ENCODE results near the gene ADAM22. TPM values are rescaled to one million over a fixed set of nuclear protein-coding genes. Genes with fewer than 3 reads are reported as not detected.

The ADAM22 gene
- total and polyA plus RNA-seq, 2 of the 4 experiments (the other 2 are of a cell fraction), result 0.03 to 0.18 TPM

- TF ChIP-seq MAFK (IDR thresholded peaks at IDR 0.05; ENCODE audit: low read depth, low read length), result no peak
- TF ChIP-seq MXI1 (IDR thresholded peaks at IDR 0.05; ENCODE audit: borderline replicate concordance, low read depth, low read length), result no peak
- no peak for TF ChIP-seq BHLHE40 (IDR thresholded peaks at IDR 0.05; ENCODE audit: low read depth, low read length)
- TF ChIP-seq CHD1 (IDR thresholded peaks at IDR 0.05; ENCODE audit: low read depth, low read length), result no peak
- no peak for TF ChIP-seq USF2 (IDR thresholded peaks at IDR 0.05; ENCODE audit: low read depth, low read length)
- TF ChIP-seq FOS (IDR thresholded peaks at IDR 0.05; ENCODE audit: low read depth, low read length), result no peak
- TF ChIP-seq CTCF (conservative IDR thresholded peaks at IDR 0.05; ENCODE audit: low read depth, low read length), result no peak
- no peak for TF ChIP-seq CEBPB (IDR thresholded peaks at IDR 0.05; ENCODE audit: low read depth, low read length)
- Histone ChIP-seq H3K27ac (ENCODE audit: insufficient read depth, low read length) (no peak overlapping the region), H3K56ac (ENCODE audit: extremely low read depth, insufficient read depth, low read length) (no peak overlapping the region), H2BK20ac (ENCODE audit: low read depth, low read length) (no peak overlapping the region), H3K9me1 (ENCODE audit: insufficient read depth, low read length) (no peaks in the 10 kb centered on the region), H3K4ac (ENCODE audit: low read depth, low read length) (no peak overlapping the region), H3K27me3 (ENCODE audit: control insufficient read depth, insufficient read depth, low read length) (no peaks in the 10 kb centered on the region), H2AK5ac (ENCODE audit: low read depth, low read length) (no peak overlapping the region), H3K23ac (ENCODE audit: low read depth, low read length) (no peak overlapping the region), H3K36me3 (ENCODE audit: control insufficient read depth, insufficient read depth, low read length) (no peaks in the 10 kb centered on the region), H4K5ac (ENCODE audit: low read depth, low read length) (no peak overlapping the region), H4K20me1 (ENCODE audit: insufficient read depth, low read length) (no peaks in the 10 kb centered on the region), H2BK120ac (ENCODE audit: low read depth, low read length) (no peak overlapping the region), H3K18ac (ENCODE audit: low read depth, low read length) (no peak overlapping the region), H3K79me1 (ENCODE audit: low read depth in 1 of 2, low read length in 2 of 2) (no peaks in the 10 kb centered on the region), H2BK5ac (ENCODE audit: low read depth, low read length, poor library complexity, severe bottlenecking) (no peak overlapping the region), H3K9me3 (ENCODE audit: control insufficient read depth, insufficient read depth, low read length) (no peaks in the 10 kb centered on the region), H3K4me3 (ENCODE audit: insufficient read depth, low read depth, low read length) (no peak overlapping the region), H2AK9ac (replicated peaks; ENCODE audit: low read depth, low read length, poor library complexity) (no peak overlapping the region), H3K14ac (replicated peaks; ENCODE audit: low read depth, low read length) (no peak overlapping the region), H4K8ac (ENCODE audit: low read depth in 2 of 2, low read length in 2 of 2) (no peak overlapping the region), H3K9ac (ENCODE audit: low read depth, low read length) (no peak overlapping the region), H3K4me1 (ENCODE audit: control insufficient read depth, insufficient read depth, low read length) (no peaks in the 10 kb centered on the region), H2AFZ (replicated peaks; ENCODE audit: low read length, poor library complexity) (no peak overlapping the region), H3K4me2 (ENCODE audit: low read depth, low read length) (no peak overlapping the region), H4K91ac (ENCODE audit: insufficient read depth, low read depth, low read length) (no peak overlapping the region), H2BK15ac (ENCODE audit: low read depth, low read length) (no peak overlapping the region)
- intact Hi-C loops (cut with micrococcal nuclease) (no loop called here), in situ Hi-C loops (cut with MboI; ENCODE audit: low sequenced_read_pairs) (no loop called here), dilution Hi-C loops (cut with HindIII; ENCODE audit: low sequenced_read_pairs, unreplicated experiment) (no loop called here)
- ChIA-PET CTCF (no interaction called here), POLR2A (ENCODE audit: unreplicated experiment) (no interaction called here)
- no peak for ATAC-seq (ENCODE audit: low read depth)
- no peak for DNase-seq
- WGBS, 2 experiments (ENCODE audit: extremely low coverage in 2 of 2, insufficient read length in 1 of 2), result no CpG with 5 or more reads among the region's 2 CpGs
- BruUV-seq (replicated peaks), result no TSS peak
These were observed 110.0 kb downstream of the ADAM22 start for GRCh38 chr7:88044069-88044468.

All from IMR-90 (cell line).